HepG2 (cell line): ENCODE data around the gene ATOH8.

Source experiments
- CTCF ChIP-seq: sonication (generic); formaldehyde crosslinking; IDR thresholded peaks from 2 replicates; pipeline ENCODE4 v1.5.0; 2020; ENCODE audit warnings: mild to moderate bottlenecking, missing genetic modification reagents, moderate library complexity
- ELF3 ChIP-seq: IDR thresholded peaks from 2 replicates; pipeline ENCODE4 v1.6.1; 2016; ENCODE audit warnings: missing genetic modification reagents, missing compliant biosample characterization
- EP300 ChIP-seq, 3 experiments: sonication (generic) in 1 of 3; formaldehyde crosslinking in 1 of 3; IDR thresholded peaks; 2 replicates each; pipeline versions ENCODE4 v1.5.1 to v1.6.1; 2011 to 2020; ENCODE audit warnings: low read depth in 2 of 3, low read length in 2 of 3, borderline replicate concordance in 1 of 3, improper control_type of control experiment in 1 of 3, mild to moderate bottlenecking in 1 of 3, missing genetic modification reagents in 1 of 3, moderate library complexity in 1 of 3
- JUND ChIP-seq: sonication (generic); formaldehyde crosslinking; IDR thresholded peaks from 2 replicates; pipeline ENCODE4 v1.8.0; 2022; ENCODE audit warnings: mild to moderate bottlenecking, missing genetic modification reagents
- NONO ChIP-seq, 2 experiments: fragments of 450-650 bp in 1 of 2; sonication (generic) in 1 of 2; formaldehyde crosslinking in 1 of 2; IDR thresholded peaks in 1 of 2; conservative IDR thresholded peaks in 1 of 2; 2 replicates each; pipeline versions ENCODE4 v1.6.1 to v1.8.0; 2017 to 2022; ENCODE audit warnings: mild to moderate bottlenecking in 1 of 2, missing genetic modification reagents in 1 of 2, moderate library complexity in 1 of 2
- PHF8 ChIP-seq: sonication (generic); formaldehyde crosslinking; IDR thresholded peaks from 2 replicates; pipeline ENCODE4 v1.5.0; 2020; ENCODE audit warnings: missing genetic modification reagents
- POLR2A ChIP-seq, 2 experiments: IDR thresholded peaks; 2 replicates each; pipeline ENCODE4 v1.6.1; 2011; ENCODE audit warnings: low read depth in 2 of 2, low read length in 2 of 2, mild to moderate bottlenecking in 1 of 2, moderate library complexity in 1 of 2; ENCODE audit not compliant: insufficient read depth in 1 of 2
- STAG1 ChIP-seq: sonication (generic); formaldehyde crosslinking; IDR thresholded peaks from 2 replicates; pipeline ENCODE4 v1.4.0; 2020; ENCODE audit warnings: missing genetic modification reagents
- ZSCAN29 ChIP-seq: sonication (generic); formaldehyde crosslinking; conservative IDR thresholded peaks from 2 replicates; pipeline ENCODE4 v1.4.0; 2020; ENCODE audit warnings: mild to moderate bottlenecking, missing genetic modification reagents
- TF ChIP-seq, protein P1 (sequence below), 2 experiments: sonication (generic) in 1 of 2; formaldehyde crosslinking in 1 of 2; IDR thresholded peaks; 2 replicates each; pipeline versions ENCODE4 v1.5.1 to v1.6.1; 2011 to 2020; ENCODE audit warnings: borderline replicate concordance in 1 of 2, low read depth in 1 of 2, low read length in 1 of 2, mild to moderate bottlenecking in 1 of 2, missing genetic modification reagents in 1 of 2, moderate library complexity in 1 of 2
- TF ChIP-seq, protein P2 (sequence below): sonication (generic); formaldehyde crosslinking; IDR thresholded peaks from 2 replicates; pipeline ENCODE4 v1.4.0; 2020; ENCODE audit warnings: missing genetic modification reagents, borderline replicate concordance

DNA sequence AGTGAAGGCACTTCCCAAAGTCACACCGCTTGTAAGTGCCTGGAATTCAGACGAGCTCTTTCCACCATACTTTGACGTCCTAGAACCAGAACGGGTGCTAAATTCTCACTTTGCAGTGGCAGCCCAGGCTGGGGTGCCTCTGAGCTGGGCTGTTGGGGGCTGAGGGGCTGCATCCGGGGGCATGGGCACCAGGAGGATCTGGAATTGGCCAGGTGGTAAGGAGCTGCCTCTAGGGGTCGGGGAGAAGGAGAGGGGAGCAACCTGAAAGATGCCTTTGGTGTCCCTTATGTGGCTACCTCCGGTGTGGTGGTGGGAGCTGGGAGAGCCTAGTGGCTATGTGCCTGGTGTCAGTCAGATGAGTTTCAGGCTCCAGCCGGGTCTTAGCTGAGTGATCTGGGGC is 7.1 kb downstream of the ATOH8 start:
- TF ChIP-seq POLR2A (IDR thresholded peaks at IDR 0.05; ENCODE audit: insufficient read depth in 1 of 2, low read depth in 2 of 2, low read length in 2 of 2) (no peak), CTCF (CRISPR knock-in tag) (no peak), JUND (CRISPR knock-in tag) (no peak), EP300 (IDR thresholded peaks at IDR 0.05; ENCODE audit: low read depth in 2 of 2, low read length in 2 of 2) (no peak), EP300 (CRISPR knock-in tag; IDR thresholded peaks at IDR 0.05; ENCODE audit: borderline replicate concordance) (no peak), NONO (IDR thresholded peaks at IDR 0.05) (no peak), NONO (CRISPR knock-in tag; conservative IDR thresholded peaks at IDR 0.05) (no peak), PHF8 (CRISPR knock-in tag) (no peak), STAG1 (CRISPR knock-in tag) (no peak), ELF3 (no peak), ZSCAN29 (CRISPR knock-in tag) (no peak)
- TF ChIP-seq, protein P1, sequence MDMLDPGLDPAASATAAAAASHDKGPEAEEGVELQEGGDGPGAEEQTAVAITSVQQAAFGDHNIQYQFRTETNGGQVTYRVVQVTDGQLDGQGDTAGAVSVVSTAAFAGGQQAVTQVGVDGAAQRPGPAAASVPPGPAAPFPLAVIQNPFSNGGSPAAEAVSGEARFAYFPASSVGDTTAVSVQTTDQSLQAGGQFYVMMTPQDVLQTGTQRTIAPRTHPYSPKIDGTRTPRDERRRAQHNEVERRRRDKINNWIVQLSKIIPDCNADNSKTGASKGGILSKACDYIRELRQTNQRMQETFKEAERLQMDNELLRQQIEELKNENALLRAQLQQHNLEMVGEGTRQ (IDR thresholded peaks at IDR 0.05; ENCODE audit: low read depth, low read length): no peak
- TF ChIP-seq, protein P1 (CRISPR knock-in tag; IDR thresholded peaks at IDR 0.05; ENCODE audit: borderline replicate concordance): no peak
- TF ChIP-seq, protein P2, sequence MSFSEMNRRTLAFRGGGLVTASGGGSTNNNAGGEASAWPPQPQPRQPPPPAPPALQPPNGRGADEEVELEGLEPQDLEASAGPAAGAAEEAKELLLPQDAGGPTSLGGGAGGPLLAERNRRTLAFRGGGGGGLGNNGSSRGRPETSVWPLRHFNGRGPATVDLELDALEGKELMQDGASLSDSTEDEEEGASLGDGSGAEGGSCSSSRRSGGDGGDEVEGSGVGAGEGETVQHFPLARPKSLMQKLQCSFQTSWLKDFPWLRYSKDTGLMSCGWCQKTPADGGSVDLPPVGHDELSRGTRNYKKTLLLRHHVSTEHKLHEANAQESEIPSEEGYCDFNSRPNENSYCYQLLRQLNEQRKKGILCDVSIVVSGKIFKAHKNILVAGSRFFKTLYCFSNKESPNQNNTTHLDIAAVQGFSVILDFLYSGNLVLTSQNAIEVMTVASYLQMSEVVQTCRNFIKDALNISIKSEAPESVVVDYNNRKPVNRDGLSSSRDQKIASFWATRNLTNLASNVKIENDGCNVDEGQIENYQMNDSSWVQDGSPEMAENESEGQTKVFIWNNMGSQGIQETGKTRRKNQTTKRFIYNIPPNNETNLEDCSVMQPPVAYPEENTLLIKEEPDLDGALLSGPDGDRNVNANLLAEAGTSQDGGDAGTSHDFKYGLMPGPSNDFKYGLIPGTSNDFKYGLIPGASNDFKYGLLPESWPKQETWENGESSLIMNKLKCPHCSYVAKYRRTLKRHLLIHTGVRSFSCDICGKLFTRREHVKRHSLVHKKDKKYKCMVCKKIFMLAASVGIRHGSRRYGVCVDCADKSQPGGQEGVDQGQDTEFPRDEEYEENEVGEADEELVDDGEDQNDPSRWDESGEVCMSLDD: no peak
